Measurements from ENCODE around the gene COPZ2.
"Not testable (repeated sequence)": the region's sequence is repeated elsewhere in the genome, so short reads cannot be mapped to it uniquely, and the experiment has no call there.

Gene COPZ2

GRCh38 chr17:48047741-48048383 lies 10.3 kb upstream of the COPZ2 start, which contains the start of gene NFE2L1:
NFE2L1 (plus strand) TSS chr17:48048359; CDS start chr17:48051119, 2,760 bp downstream.
- WGBS (ENCODE audit: insufficient coverage, insufficient read length), result no CpG with 5 or more reads among the region's 47 CpGs
- no peak within 1 kb of the TSS for H3K27ac ChIP-seq (ENCODE audit: low read length)

GRCh38 chr17:48047113-48047740 lies 9.6 kb upstream of the COPZ2 start:
- Histone ChIP-seq H3K4me1 (ENCODE audit: control insufficient read depth, insufficient read depth, low read length) (no peaks in the 10 kb centered on the region), H3K4me3 (ENCODE audit: low read length) (peak overlapping the region; percentile 44; the same call in 1 of the 2 replicates), H3K36me3 (ENCODE audit: control insufficient read depth, insufficient read depth, low read length) (peaks cover 9% of the 10 kb centered on the region; the same call in 1 of the 2 replicates), H3K27me3 (ENCODE audit: control insufficient read depth, insufficient read depth, low read length) (no peaks in the 10 kb centered on the region), H3K9me3 (ENCODE audit: control insufficient read depth, insufficient read depth, low read length) (no peaks in the 10 kb centered on the region), H3K27ac (ENCODE audit: low read length) (no peak overlapping the region)
- no CpG with 5 or more reads among the region's 26 CpGs for WGBS (ENCODE audit: insufficient coverage, insufficient read length)
- no peak for DNase-seq (ENCODE audit: low read depth, low spot score)

More at GRCh38 chr17:48047741-48048383, 10.3 kb upstream of the COPZ2 start, which contains the start of gene NFE2L1:
- Histone ChIP-seq H3K36me3 (ENCODE audit: control insufficient read depth, insufficient read depth, low read length) (peaks cover 11% of the 10 kb centered on the region; the same call in 1 of the 2 replicates), H3K27me3 (ENCODE audit: control insufficient read depth, insufficient read depth, low read length) (no peaks in the 10 kb centered on the region), H3K4me3 (ENCODE audit: low read length) (peak within 1 kb of the TSS; percentile 84), H3K9me3 (ENCODE audit: control insufficient read depth, insufficient read depth, low read length) (no peaks in the 10 kb centered on the region), H3K4me1 (ENCODE audit: control insufficient read depth, insufficient read depth, low read length) (no peaks in the 10 kb centered on the region)
- DNase-seq (ENCODE audit: low read depth, low spot score), result peak; percentile 99

GRCh38 chr17:48046296-48046695 lies 8.7 kb upstream of the COPZ2 start:
- no peaks in the 10 kb centered on the region for H3K9me3 ChIP-seq (ENCODE audit: control insufficient read depth, insufficient read depth, low read length)
- no peak for DNase-seq (ENCODE audit: low read depth, low spot score)
- WGBS (ENCODE audit: insufficient coverage, insufficient read length), result no CpG with 5 or more reads among the region's 7 CpGs
- H3K27ac ChIP-seq (ENCODE audit: low read length), result no peak overlapping the region
- H3K36me3 ChIP-seq (ENCODE audit: control insufficient read depth, insufficient read depth, low read length), result peaks cover 5% of the 10 kb centered on the region; the same call in 1 of the 2 replicates
- no peaks in the 10 kb centered on the region for H3K4me1 ChIP-seq (ENCODE audit: control insufficient read depth, insufficient read depth, low read length)
- no peaks in the 10 kb centered on the region for H3K27me3 ChIP-seq (ENCODE audit: control insufficient read depth, insufficient read depth, low read length)
- no peak overlapping the region for H3K4me3 ChIP-seq (ENCODE audit: low read length)

GRCh38 chr17:48045316-48046001 lies 7.9 kb upstream of the COPZ2 start:
- no CpG with 5 or more reads among the region's 8 CpGs for WGBS (ENCODE audit: insufficient coverage, insufficient read length)
- no peak for DNase-seq (ENCODE audit: low read depth, low spot score)
- H3K4me1 ChIP-seq (ENCODE audit: control insufficient read depth, insufficient read depth, low read length), result no peaks in the 10 kb centered on the region

GRCh38 chr17:48044851-48045250 lies 7.3 kb upstream of the COPZ2 start:
- no peak overlapping the region for H3K27ac ChIP-seq (ENCODE audit: low read length)
- no peaks in the 10 kb centered on the region for H3K9me3 ChIP-seq (ENCODE audit: control insufficient read depth, insufficient read depth, low read length)
- H3K4me3 ChIP-seq (ENCODE audit: low read length), result no peak overlapping the region
- no peaks in the 10 kb centered on the region for H3K4me1 ChIP-seq (ENCODE audit: control insufficient read depth, insufficient read depth, low read length)
- H3K36me3 ChIP-seq (ENCODE audit: control insufficient read depth, insufficient read depth, low read length), result no peaks in the 10 kb centered on the region
- no CpG with 5 or more reads among the region's 4 CpGs for WGBS (ENCODE audit: insufficient coverage, insufficient read length)
- DNase-seq (ENCODE audit: low read depth, low spot score), result no peak
- no peaks in the 10 kb centered on the region for H3K27me3 ChIP-seq (ENCODE audit: control insufficient read depth, insufficient read depth, low read length)

More at GRCh38 chr17:48045316-48046001, 7.9 kb upstream of the COPZ2 start:
- Histone ChIP-seq H3K27ac (ENCODE audit: low read length) (no peak overlapping the region), H3K36me3 (ENCODE audit: control insufficient read depth, insufficient read depth, low read length) (no peaks in the 10 kb centered on the region), H3K9me3 (ENCODE audit: control insufficient read depth, insufficient read depth, low read length) (no peaks in the 10 kb centered on the region), H3K4me3 (ENCODE audit: low read length) (no peak overlapping the region), H3K27me3 (ENCODE audit: control insufficient read depth, insufficient read depth, low read length) (no peaks in the 10 kb centered on the region)

GRCh38 chr17:48043176-48043575 lies 5.6 kb upstream of the COPZ2 start:
- DNase-seq (ENCODE audit: low read depth, low spot score), result no peak
- Histone ChIP-seq H3K4me1 (ENCODE audit: control insufficient read depth, insufficient read depth, low read length) (no peaks in the 10 kb centered on the region), H3K9me3 (ENCODE audit: control insufficient read depth, insufficient read depth, low read length) (no peaks in the 10 kb centered on the region), H3K27ac (ENCODE audit: low read length) (no peak overlapping the region), H3K36me3 (ENCODE audit: control insufficient read depth, insufficient read depth, low read length) (no peaks in the 10 kb centered on the region), H3K4me3 (ENCODE audit: low read length) (no peak overlapping the region), H3K27me3 (ENCODE audit: control insufficient read depth, insufficient read depth, low read length) (peaks cover 4% of the 10 kb centered on the region; the same call in 1 of the 2 replicates)
- WGBS (ENCODE audit: insufficient coverage, insufficient read length), result no CpG with 5 or more reads among the region's 2 CpGs

GRCh38 chr17:48038687-48039086 lies 1.1 kb upstream of the COPZ2 start:
- no peak for DNase-seq (ENCODE audit: low read depth, low spot score)
- Histone ChIP-seq H3K36me3 (ENCODE audit: control insufficient read depth, insufficient read depth, low read length) (no peaks in the 10 kb centered on the region), H3K4me1 (ENCODE audit: control insufficient read depth, insufficient read depth, low read length) (no peaks in the 10 kb centered on the region), H3K27me3 (ENCODE audit: control insufficient read depth, insufficient read depth, low read length) (peaks cover 10% of the 10 kb centered on the region), H3K4me3 (ENCODE audit: low read length) (no peak overlapping the region), H3K27ac (ENCODE audit: low read length) (no peak overlapping the region), H3K9me3 (ENCODE audit: control insufficient read depth, insufficient read depth, low read length) (no peaks in the 10 kb centered on the region)
- no CpG with 5 or more reads among the region's 2 CpGs for WGBS (ENCODE audit: insufficient coverage, insufficient read length)

GRCh38 chr17:48037838-48038323 lies 284 bp upstream of the COPZ2 start:
- Histone ChIP-seq H3K27me3 (ENCODE audit: control insufficient read depth, insufficient read depth, low read length) (peaks cover 10% of the 10 kb centered on the region), H3K27ac (ENCODE audit: low read length) (no peak overlapping the region), H3K4me3 (ENCODE audit: low read length) (peak overlapping the region; percentile 21; the same call in 1 of the 2 replicates), H3K4me1 (ENCODE audit: control insufficient read depth, insufficient read depth, low read length) (no peaks in the 10 kb centered on the region), H3K9me3 (ENCODE audit: control insufficient read depth, insufficient read depth, low read length) (no peaks in the 10 kb centered on the region), H3K36me3 (ENCODE audit: control insufficient read depth, insufficient read depth, low read length) (no peaks in the 10 kb centered on the region)
- no CpG with 5 or more reads among the region's 19 CpGs for WGBS (ENCODE audit: insufficient coverage, insufficient read length)
- DNase-seq (ENCODE audit: low read depth, low spot score), result no peak

- no peak for DNase-seq (ENCODE audit: low read depth, low spot score)
- H3K4me3 ChIP-seq (ENCODE audit: low read length), result no peak overlapping the region; the same call in 1 of the 2 replicates
- H3K27ac ChIP-seq (ENCODE audit: low read length), result no peak overlapping the region
These were observed 933 bp downstream of the COPZ2 start for GRCh38 chr17:48036693-48037035.

GRCh38 chr17:48034734-48035133 lies 2.9 kb downstream of the COPZ2 start:
- not testable (repeated sequence) for H3K27ac ChIP-seq (ENCODE audit: low read length); H3K27me3 ChIP-seq (ENCODE audit: control insufficient read depth, insufficient read depth, low read length)
- no CpG with 5 or more reads among the region's 12 CpGs for WGBS (ENCODE audit: insufficient coverage, insufficient read length)

More at GRCh38 chr17:48036693-48037035, 933 bp downstream of the COPZ2 start:
- Histone ChIP-seq H3K4me1 (ENCODE audit: control insufficient read depth, insufficient read depth, low read length) (no peaks in the 10 kb centered on the region), H3K27me3 (ENCODE audit: control insufficient read depth, insufficient read depth, low read length) (peaks cover 10% of the 10 kb centered on the region), H3K36me3 (ENCODE audit: control insufficient read depth, insufficient read depth, low read length) (no peaks in the 10 kb centered on the region), H3K9me3 (ENCODE audit: control insufficient read depth, insufficient read depth, low read length) (no peaks in the 10 kb centered on the region)
- WGBS (ENCODE audit: insufficient coverage, insufficient read length), result no CpG with 5 or more reads among the region's 6 CpGs

More at GRCh38 chr17:48034734-48035133, 2.9 kb downstream of the COPZ2 start:
- H3K9me3 ChIP-seq (ENCODE audit: control insufficient read depth, insufficient read depth, low read length); H3K36me3 ChIP-seq (ENCODE audit: control insufficient read depth, insufficient read depth, low read length); DNase-seq (ENCODE audit: low read depth, low spot score); H3K4me3 ChIP-seq (ENCODE audit: low read length); H3K4me1 ChIP-seq (ENCODE audit: control insufficient read depth, insufficient read depth, low read length): not testable (repeated sequence)
